HepG2 (cell line): ENCODE results near the gene SLC38A3. TPM values are rescaled to one million over a fixed set of nuclear protein-coding genes. Genes with fewer than 3 reads are reported as not detected.

Experiments
- ELF1 ChIP-seq: sonication (generic); formaldehyde crosslinking; IDR thresholded peaks from 2 replicates; pipeline ENCODE4 v1.4.0; 2020; ENCODE audit warnings: missing genetic modification reagents
- GZF1 ChIP-seq: sonication (generic); formaldehyde crosslinking; IDR thresholded peaks from 2 replicates; pipeline ENCODE4 v1.5.1; 2020; ENCODE audit warnings: mild to moderate bottlenecking, missing genetic modification reagents
- HDAC1 ChIP-seq: sonication (generic); formaldehyde crosslinking; IDR thresholded peaks from 2 replicates; pipeline ENCODE4 v1.5.1; 2020; ENCODE audit warnings: mild to moderate bottlenecking, missing genetic modification reagents
- HIVEP1 ChIP-seq: sonication (generic); formaldehyde crosslinking; IDR thresholded peaks from 2 replicates; pipeline ENCODE4 v1.4.0; 2020; ENCODE audit warnings: mild to moderate bottlenecking, missing genetic modification reagents
- NCOR1 ChIP-seq: fragments of 200-600 bp; sonication (generic); IDR thresholded peaks from 2 replicates; pipeline ENCODE4 v1.7.0; 2017; ENCODE audit warnings: antibody characterized with exemption, low read length, borderline replicate concordance
- PHF21A ChIP-seq: sonication (generic); formaldehyde crosslinking; IDR thresholded peaks from 2 replicates; pipeline ENCODE4 v1.5.0; 2020; ENCODE audit warnings: mild to moderate bottlenecking, missing genetic modification reagents
- SETDB1 ChIP-seq: sonication (generic); formaldehyde crosslinking; IDR thresholded peaks from 2 replicates; pipeline ENCODE4 v1.5.1; 2020; ENCODE audit warnings: missing genetic modification reagents, mild to moderate bottlenecking, borderline replicate concordance
- TBL1XR1 ChIP-seq: fragments of 150-350 bp; IDR thresholded peaks from 2 replicates; pipeline ENCODE4 v1.6.1; 2014; ENCODE audit warnings: borderline replicate concordance, low read length; ENCODE audit not compliant: partially characterized antibody
- TOE1 ChIP-seq: sonication (generic); formaldehyde crosslinking; IDR thresholded peaks from 2 replicates; pipeline ENCODE4 v1.4.0; 2020; ENCODE audit warnings: mild to moderate bottlenecking, missing genetic modification reagents
- ZNF225 ChIP-seq: sonication (generic); formaldehyde crosslinking; IDR thresholded peaks from 2 replicates; pipeline ENCODE4 v1.4.0; 2020; ENCODE audit warnings: mild to moderate bottlenecking, missing genetic modification reagents
- ZNF441 ChIP-seq: sonication (generic); formaldehyde crosslinking; IDR thresholded peaks from 2 replicates; pipeline ENCODE4 v1.7.0; 2021; ENCODE audit warnings: missing genetic modification reagents, borderline replicate concordance
- ZNF614 ChIP-seq: IDR thresholded peaks from 2 replicates; pipeline ENCODE4 v1.6.1; 2018; ENCODE audit warnings: missing biosample characterization, missing genetic modification reagents, inconsistent platforms, borderline replicate concordance
- ZNF652 ChIP-seq: IDR thresholded peaks from 2 replicates; pipeline ENCODE4 v1.6.1; 2016; ENCODE audit warnings: low read depth, borderline replicate concordance
- polyA plus RNA-seq, 8 experiments: library from polyadenylated mRNA; depleted of rRNA in 3 of 8; stranded (reverse) in 7 of 8; unstranded in 1 of 8; fragments of >200 nt; fragmentation: Illumina TruSeq in 4 of 8; extraction: Trizol in 4 of 8; gene quantifications; 2 replicates each; pipeline versions ENCODE4 v1.2.1 to v1.2.3, GENCODE V29; 2011 to 2016; ENCODE audit warnings: low read depth in 4 of 8, missing spikeins in 1 of 8, mixed read lengths in 1 of 8; ENCODE audit not compliant: insufficient read depth in 1 of 8
- total RNA-seq, 5 experiments: library from RNA; depleted of rRNA; stranded (reverse); fragments of >200 nt; fragmentation: Illumina TruSeq; extraction: Trizol; gene quantifications; 2 replicates each; pipeline ENCODE4 v1.2.3, GENCODE V29; 2016; ENCODE audit warnings: low read depth in 1 of 5
- TF ChIP-seq, protein P1 (sequence below): sonication (generic); formaldehyde crosslinking; IDR thresholded peaks from 2 replicates; pipeline ENCODE4 v1.5.0; 2020; ENCODE audit warnings: mild to moderate bottlenecking, missing genetic modification reagents, borderline replicate concordance
- TF ChIP-seq, protein P2 (sequence below): sonication (generic); formaldehyde crosslinking; IDR thresholded peaks from 2 replicates; pipeline ENCODE4 v1.8.0; 2022; ENCODE audit warnings: mild to moderate bottlenecking, missing genetic modification reagents, borderline replicate concordance
- TF ChIP-seq, protein P3 (sequence below): sonication (generic); formaldehyde crosslinking; IDR thresholded peaks from 2 replicates; pipeline ENCODE4 v1.4.0; 2020; ENCODE audit warnings: mild to moderate bottlenecking, missing genetic modification reagents, borderline replicate concordance

Gene SLC38A3
- total and polyA plus RNA-seq, 2 of the 13 experiments (the other 11 are each of a cell fraction or from before 2014, with no cell fraction given) = 29.8 to 164 TPM

DNA sequence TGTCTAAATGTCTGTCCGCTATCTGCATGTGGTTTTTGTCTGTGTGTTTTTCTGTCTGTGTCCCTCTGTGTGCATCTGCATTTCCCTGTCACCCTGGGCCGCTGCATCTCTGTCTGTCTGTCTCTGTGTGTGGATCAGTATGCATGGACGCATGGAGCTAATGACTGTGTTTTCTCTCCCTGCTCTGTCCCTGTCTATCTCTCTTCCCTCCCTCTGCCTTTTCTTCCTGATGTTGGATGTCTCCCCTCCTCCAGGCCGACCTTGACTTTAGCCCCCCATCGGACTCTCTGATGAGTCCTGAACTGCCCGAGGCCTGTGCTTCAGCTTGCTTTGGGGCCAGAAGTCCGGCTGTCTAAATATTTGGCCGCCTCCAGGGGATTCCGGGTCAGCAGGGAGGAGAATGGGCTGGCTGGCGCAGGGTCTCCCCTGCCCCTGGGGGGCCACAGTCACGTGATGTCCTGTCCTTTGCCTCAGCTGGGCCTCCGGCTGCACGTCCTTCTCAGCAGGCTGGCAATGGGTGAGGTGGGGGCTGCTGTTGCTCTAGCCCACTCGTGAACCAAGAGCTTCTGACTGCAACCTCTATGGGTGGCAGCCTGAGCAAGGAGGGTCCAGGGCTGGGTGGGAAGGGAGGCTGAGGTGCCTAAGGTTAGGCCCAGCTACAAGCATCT, 3.7 kb downstream of the SLC38A3 start (continued):
- TF ChIP-seq, protein P1, sequence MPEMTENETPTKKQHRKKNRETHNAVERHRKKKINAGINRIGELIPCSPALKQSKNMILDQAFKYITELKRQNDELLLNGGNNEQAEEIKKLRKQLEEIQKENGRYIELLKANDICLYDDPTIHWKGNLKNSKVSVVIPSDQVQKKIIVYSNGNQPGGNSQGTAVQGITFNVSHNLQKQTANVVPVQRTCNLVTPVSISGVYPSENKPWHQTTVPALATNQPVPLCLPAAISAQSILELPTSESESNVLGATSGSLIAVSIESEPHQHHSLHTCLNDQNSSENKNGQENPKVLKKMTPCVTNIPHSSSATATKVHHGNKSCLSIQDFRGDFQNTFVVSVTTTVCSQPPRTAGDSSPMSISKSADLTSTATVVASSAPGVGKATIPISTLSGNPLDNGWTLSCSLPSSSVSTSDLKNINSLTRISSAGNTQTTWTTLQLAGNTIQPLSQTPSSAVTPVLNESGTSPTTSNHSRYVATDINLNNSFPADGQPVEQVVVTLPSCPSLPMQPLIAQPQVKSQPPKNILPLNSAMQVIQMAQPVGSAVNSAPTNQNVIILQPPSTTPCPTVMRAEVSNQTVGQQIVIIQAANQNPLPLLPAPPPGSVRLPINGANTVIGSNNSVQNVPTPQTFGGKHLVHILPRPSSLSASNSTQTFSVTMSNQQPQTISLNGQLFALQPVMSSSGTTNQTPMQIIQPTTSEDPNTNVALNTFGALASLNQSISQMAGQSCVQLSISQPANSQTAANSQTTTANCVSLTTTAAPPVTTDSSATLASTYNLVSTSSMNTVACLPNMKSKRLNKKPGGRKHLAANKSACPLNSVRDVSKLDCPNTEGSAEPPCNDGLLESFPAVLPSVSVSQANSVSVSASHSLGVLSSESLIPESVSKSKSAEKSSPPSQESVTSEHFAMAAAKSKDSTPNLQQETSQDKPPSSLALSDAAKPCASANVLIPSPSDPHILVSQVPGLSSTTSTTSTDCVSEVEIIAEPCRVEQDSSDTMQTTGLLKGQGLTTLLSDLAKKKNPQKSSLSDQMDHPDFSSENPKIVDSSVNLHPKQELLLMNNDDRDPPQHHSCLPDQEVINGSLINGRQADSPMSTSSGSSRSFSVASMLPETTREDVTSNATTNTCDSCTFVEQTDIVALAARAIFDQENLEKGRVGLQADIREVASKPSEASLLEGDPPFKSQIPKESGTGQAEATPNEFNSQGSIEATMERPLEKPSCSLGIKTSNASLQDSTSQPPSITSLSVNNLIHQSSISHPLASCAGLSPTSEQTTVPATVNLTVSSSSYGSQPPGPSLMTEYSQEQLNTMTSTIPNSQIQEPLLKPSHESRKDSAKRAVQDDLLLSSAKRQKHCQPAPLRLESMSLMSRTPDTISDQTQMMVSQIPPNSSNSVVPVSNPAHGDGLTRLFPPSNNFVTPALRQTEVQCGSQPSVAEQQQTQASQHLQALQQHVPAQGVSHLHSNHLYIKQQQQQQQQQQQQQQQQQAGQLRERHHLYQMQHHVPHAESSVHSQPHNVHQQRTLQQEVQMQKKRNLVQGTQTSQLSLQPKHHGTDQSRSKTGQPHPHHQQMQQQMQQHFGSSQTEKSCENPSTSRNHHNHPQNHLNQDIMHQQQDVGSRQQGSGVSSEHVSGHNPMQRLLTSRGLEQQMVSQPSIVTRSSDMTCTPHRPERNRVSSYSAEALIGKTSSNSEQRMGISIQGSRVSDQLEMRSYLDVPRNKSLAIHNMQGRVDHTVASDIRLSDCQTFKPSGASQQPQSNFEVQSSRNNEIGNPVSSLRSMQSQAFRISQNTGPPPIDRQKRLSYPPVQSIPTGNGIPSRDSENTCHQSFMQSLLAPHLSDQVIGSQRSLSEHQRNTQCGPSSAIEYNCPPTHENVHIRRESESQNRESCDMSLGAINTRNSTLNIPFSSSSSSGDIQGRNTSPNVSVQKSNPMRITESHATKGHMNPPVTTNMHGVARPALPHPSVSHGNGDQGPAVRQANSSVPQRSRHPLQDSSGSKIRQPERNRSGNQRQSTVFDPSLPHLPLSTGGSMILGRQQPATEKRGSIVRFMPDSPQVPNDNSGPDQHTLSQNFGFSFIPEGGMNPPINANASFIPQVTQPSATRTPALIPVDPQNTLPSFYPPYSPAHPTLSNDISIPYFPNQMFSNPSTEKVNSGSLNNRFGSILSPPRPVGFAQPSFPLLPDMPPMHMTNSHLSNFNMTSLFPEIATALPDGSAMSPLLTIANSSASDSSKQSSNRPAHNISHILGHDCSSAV (CRISPR knock-in tag) = no peak
- no peak for TF ChIP-seq SETDB1 (CRISPR knock-in tag)
- peak; percentile 100 for TF ChIP-seq HIVEP1 (CRISPR knock-in tag)
- peak; percentile 55; the same call in 1 of the 2 replicates for TF ChIP-seq ZNF652
- TF ChIP-seq TOE1 (CRISPR knock-in tag) = no peak
- peak; percentile 80 for TF ChIP-seq ZNF614 (CRISPR knock-in tag)
- peak; percentile 75 for TF ChIP-seq GZF1 (CRISPR knock-in tag)
- TF ChIP-seq PHF21A (CRISPR knock-in tag) = peak; percentile 98
- TF ChIP-seq NCOR1 = peak; percentile 84; the same call in 1 of the 2 replicates
- TF ChIP-seq HDAC1 (CRISPR knock-in tag) = peak; percentile 94
- TF ChIP-seq, protein P2, sequence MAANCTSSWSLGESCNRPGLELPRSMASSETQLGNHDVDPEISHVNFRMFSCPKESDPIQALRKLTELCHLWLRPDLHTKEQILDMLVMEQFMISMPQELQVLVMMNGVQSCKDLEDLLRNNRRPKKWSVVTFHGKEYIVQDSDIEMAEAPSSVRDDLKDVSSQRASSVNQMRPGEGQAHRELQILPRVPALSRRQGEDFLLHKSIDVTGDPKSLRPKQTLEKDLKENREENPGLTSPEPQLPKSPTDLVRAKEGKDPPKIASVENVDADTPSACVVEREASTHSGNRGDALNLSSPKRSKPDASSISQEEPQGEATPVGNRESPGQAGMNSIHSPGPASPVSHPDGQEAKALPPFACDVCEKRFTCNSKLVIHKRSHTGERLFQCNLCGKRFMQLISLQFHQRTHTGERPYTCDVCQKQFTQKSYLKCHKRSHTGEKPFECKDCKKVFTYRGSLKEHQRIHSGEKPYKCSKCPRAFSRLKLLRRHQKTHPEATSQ (CRISPR knock-in tag) = peak; percentile 90; the same call in 1 of the 2 replicates
- TF ChIP-seq ZNF225 (CRISPR knock-in tag) = no peak
- TF ChIP-seq, protein P3, sequence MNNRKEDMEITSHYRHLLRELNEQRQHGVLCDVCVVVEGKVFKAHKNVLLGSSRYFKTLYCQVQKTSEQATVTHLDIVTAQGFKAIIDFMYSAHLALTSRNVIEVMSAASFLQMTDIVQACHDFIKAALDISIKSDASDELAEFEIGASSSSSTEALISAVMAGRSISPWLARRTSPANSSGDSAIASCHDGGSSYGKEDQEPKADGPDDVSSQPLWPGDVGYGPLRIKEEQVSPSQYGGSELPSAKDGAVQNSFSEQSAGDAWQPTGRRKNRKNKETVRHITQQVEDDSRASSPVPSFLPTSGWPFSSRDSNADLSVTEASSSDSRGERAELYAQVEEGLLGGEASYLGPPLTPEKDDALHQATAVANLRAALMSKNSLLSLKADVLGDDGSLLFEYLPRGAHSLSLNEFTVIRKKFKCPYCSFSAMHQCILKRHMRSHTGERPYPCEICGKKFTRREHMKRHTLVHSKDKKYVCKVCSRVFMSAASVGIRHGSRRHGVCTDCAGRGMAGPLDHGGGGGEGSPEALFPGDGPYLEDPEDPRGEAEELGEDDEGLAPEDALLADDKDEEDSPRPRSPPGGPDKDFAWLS (CRISPR knock-in tag) = peak; percentile 66; the same call in 1 of the 2 replicates
- TF ChIP-seq ZNF441 = no peak
- no peak for TF ChIP-seq TBL1XR1
- peak; percentile 65 for TF ChIP-seq ELF1 (CRISPR knock-in tag)
